Measurements from ENCODE around the gene CHRNA9.

The CHRNA9 gene

DNA sequence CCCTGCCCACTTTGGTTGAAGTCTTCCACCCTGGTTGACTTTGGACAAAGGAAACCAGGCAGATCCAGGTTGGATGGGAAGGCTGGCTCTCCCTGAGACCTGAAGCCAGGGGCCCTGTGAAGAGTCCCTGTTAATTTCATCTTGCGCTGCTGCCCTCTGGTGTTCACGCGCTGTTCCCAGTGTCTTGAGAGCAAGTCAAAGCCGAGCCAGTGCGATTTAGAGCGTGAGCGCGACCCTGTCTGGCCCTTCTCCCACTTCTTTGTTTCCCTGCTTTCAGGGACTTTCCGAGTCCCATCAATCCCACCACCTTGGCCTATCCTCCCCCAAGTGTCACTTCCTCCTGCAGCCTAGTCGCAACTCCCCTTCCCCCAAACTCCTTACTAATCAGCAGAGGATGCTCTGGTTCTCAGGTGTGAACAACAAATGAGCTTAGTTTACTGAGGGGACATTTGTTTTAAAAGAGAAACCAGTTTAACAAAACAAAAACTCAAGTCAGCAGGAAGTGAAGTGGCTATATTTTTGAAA is 25.8 kb upstream of the CHRNA9 start:
- Histone ChIP-seq H3K27ac (no peak overlapping the region), H3K4me3 (peak overlapping the region; percentile 29)
- DNase-seq (ENCODE audit: low spot score): peak; percentile 83
- TF ChIP-seq, protein P1, sequence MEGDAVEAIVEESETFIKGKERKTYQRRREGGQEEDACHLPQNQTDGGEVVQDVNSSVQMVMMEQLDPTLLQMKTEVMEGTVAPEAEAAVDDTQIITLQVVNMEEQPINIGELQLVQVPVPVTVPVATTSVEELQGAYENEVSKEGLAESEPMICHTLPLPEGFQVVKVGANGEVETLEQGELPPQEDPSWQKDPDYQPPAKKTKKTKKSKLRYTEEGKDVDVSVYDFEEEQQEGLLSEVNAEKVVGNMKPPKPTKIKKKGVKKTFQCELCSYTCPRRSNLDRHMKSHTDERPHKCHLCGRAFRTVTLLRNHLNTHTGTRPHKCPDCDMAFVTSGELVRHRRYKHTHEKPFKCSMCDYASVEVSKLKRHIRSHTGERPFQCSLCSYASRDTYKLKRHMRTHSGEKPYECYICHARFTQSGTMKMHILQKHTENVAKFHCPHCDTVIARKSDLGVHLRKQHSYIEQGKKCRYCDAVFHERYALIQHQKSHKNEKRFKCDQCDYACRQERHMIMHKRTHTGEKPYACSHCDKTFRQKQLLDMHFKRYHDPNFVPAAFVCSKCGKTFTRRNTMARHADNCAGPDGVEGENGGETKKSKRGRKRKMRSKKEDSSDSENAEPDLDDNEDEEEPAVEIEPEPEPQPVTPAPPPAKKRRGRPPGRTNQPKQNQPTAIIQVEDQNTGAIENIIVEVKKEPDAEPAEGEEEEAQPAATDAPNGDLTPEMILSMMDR (IDR thresholded peaks at IDR 0.05): peak; percentile 65

DNA sequence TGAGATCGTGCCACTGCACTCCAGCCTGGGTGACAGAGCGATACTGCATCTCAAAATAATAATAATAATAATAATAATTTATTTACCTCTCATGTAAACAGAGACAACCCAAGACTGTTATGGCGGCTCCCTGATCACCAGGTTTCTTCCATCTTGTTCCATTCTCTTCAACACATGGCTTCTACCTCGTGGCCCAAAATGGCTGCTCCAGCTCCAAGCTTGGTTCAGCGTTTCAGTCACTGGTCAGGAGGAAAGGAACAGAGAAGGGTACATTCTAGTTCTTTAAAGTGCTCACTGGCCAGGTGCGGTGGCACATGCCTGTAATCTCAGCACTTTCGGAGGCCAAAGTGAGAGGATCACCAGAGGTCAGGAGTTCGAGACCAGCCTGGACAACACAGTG is 24.9 kb upstream of the CHRNA9 start:
- H3K27ac ChIP-seq: no peak overlapping the region
- no peak overlapping the region for H3K4me3 ChIP-seq
- no peak for DNase-seq (ENCODE audit: low spot score)
- TF ChIP-seq, protein P1 (IDR thresholded peaks at IDR 0.05): no peak

DNA sequence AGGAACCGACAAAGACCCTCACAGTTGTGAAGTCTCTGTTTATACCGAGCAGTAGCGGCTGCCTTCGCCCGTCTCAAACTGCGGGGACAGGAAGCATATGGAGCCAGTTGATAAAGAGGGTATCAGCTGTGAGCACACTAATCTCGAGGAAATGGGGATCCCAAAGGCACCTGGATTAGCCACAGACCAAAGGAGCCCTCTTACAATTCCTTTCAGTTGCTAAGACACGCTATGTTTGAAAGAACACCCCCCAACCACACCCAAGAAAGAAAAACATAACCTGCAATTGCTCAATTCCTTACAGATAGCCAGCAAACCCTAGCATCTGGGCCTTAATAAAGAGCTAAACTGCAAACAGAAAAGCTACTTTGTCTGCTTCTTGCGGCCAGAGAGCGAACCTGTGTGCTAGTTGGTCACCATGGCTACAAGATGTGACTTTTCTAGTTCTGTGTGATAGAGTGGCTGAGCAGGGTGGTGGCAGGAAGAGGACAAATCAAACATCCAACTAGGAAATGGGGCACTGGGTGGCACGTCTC is 23.3 kb upstream of the CHRNA9 start:
- no peak overlapping the region for H3K27ac ChIP-seq
- DNase-seq (ENCODE audit: low spot score): no peak
- TF ChIP-seq, protein P1 (IDR thresholded peaks at IDR 0.05): no peak

DNA sequence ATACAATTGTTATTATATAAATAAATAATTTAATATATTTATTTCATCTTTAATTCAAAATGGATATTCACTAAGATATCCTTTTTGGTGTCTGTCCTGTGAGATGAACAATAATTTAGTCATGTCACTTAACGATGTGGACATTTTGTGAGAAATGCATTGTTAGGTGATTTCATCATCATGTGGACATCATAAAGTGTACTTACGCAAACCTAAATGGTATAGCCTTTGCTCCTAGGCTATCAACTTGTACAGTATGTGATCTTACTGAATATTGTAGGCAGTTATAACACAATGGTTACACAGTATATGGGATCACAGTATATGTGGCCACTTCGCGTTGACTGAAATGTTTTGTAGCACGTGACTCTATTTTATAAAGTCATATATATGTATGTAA is 20.2 kb upstream of the CHRNA9 start:
- TF ChIP-seq, protein P1 (IDR thresholded peaks at IDR 0.05): no peak
- H3K27ac ChIP-seq: no peak overlapping the region
- DNase-seq (ENCODE audit: low spot score): no peak
- H3K4me3 ChIP-seq: no peak overlapping the region

More for the DNA sequence above, 23.3 kb upstream of the CHRNA9 start:
- H3K4me3 ChIP-seq: no peak overlapping the region

DNA sequence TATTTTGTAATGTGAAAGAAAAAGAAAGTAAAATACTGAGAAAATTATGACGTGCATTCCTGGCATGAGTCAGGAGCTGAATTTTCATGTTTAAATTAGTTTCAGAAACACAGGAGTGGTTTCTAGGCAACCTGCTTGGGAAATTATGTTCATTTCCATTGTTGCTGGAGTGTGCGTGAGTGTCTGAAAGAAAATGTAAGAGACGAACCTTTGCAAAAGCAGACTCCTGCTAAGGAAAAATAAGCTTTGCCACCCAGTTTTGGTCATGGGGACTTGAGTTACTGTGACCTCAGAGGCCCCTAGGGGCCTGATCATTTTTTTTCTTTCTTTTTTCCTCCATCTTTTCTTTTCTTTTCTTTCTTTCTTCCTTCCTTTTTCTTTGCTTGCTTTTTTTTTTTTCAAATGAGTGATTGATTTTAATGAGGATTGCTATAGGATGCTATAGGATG is 18.8 kb upstream of the CHRNA9 start:
- TF ChIP-seq, protein P1 (IDR thresholded peaks at IDR 0.05): no peak
- Histone ChIP-seq H3K27ac (peak overlapping the region; percentile 17 to 69), H3K4me3 (peak overlapping the region; percentile 56)
- DNase-seq (ENCODE audit: low spot score): no peak

DNA sequence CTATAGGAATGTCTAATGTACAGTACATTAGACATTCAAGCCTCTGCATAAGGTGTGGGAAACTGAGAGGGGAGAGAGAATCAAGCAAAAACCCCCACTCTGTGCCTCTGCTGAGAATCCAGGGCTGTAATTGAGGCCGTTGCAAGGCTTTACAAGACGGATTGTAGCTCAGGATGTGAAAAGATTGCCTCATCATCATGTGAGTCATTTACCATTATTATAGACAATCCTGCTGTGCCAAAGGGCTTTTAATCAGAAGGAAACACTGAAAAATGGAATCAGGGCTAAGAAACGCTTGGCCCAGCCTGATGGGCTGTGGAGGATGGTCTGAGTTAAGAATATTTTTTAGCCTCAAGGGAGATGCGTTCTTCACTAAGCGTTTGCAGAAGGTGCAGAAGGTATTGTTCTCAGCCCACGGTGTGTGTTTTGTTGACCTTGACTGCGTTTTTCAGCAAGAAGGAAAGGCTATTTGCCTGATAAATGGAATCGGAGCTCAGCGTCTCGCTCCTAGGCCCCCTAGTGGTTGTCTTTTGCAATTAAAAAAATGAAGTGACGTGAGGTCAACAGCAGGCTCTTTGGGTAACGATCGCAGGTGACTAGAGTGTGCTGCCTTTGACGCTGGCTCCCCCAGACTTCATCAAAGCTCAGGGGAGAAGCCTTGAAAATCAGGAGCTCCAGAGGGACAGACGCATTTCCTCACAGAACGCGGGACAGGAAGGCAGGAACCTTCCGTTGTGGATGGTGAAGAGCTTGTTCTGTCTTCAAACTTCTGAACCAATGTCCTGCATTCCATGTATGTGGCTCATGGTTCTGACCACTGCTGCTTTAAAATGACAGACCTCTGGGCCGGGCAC is 18.1 kb upstream of the CHRNA9 start:
- Histone ChIP-seq H3K4me3 (peak overlapping the region; percentile 56), H3K27ac (peak overlapping the region; percentile 17 to 69)
- DNase-seq (ENCODE audit: low spot score): peak; percentile 76
- TF ChIP-seq, protein P1 (IDR thresholded peaks at IDR 0.05): peak; percentile 85
